K562 (cell line): Measurements from ENCODE around the gene ARL6IP6. TPM values are rescaled to one million over a fixed set of nuclear protein-coding genes. Genes with fewer than 3 reads are reported as not detected.

Source experiments
- CCNT2 ChIP-seq: IDR thresholded peaks from 2 replicates; pipeline ENCODE4 v1.6.1; 2011; ENCODE audit warnings: borderline replicate concordance, low read depth, mild to moderate bottlenecking, moderate library complexity, mixed read lengths, low read length; ENCODE audit not compliant: insufficient read length; ENCODE audit errors: extremely low read depth
- CGGBP1 ChIP-seq: fragments of 250-450 bp; sonication (Bioruptor Pico); IDR thresholded peaks from 2 replicates; pipeline ENCODE4 v1.9.0; 2021; ENCODE audit warnings: mild to moderate bottlenecking
- CREB1 ChIP-seq, 2 experiments: sonication (generic) in 1 of 2; formaldehyde crosslinking in 1 of 2; IDR thresholded peaks; 2 replicates each; pipeline versions ENCODE4 v1.6.1 to v1.8.0; 2012 to 2022; ENCODE audit warnings: inconsistent platforms in 1 of 2, mild to moderate bottlenecking in 1 of 2, missing genetic modification reagents in 1 of 2, moderate library complexity in 1 of 2
- CREM ChIP-seq: IDR thresholded peaks from 2 replicates; pipeline ENCODE4 v1.6.1; 2014; ENCODE audit warnings: antibody characterized with exemption, low read depth
- DIDO1 ChIP-seq: fragments of 450-650 bp; IDR thresholded peaks from 2 replicates; pipeline ENCODE4 v1.6.1; 2016; ENCODE audit warnings: low read depth, missing biosample characterization, missing genetic modification characterization
- ETS1 ChIP-seq: conservative IDR thresholded peaks from 2 replicates; pipeline ENCODE4 v1.6.1; 2011; ENCODE audit warnings: low read depth, mild to moderate bottlenecking, low read length; ENCODE audit not compliant: control insufficient read depth
- HBP1 ChIP-seq: fragments of 450-650 bp; formaldehyde crosslinking; IDR thresholded peaks from 2 replicates; pipeline ENCODE4 v1.4.0; 2022; ENCODE audit warnings: missing genetic modification characterization
- HCFC1 ChIP-seq: IDR thresholded peaks from 2 replicates; pipeline ENCODE4 v1.6.1; 2012; ENCODE audit warnings: low read depth, low read length, improper control_type of control experiment
- MAFK ChIP-seq: IDR thresholded peaks from 2 replicates; pipeline ENCODE4 v1.6.1; 2011; ENCODE audit warnings: low read length, improper control_type of control experiment
- NFATC3 ChIP-seq: fragments of 450-650 bp; IDR thresholded peaks from 2 replicates; pipeline ENCODE4 v1.6.1; 2017; ENCODE audit warnings: mild to moderate bottlenecking
- NRF1 ChIP-seq, 2 experiments: fragments of 450-650 bp; IDR thresholded peaks in 1 of 2; conservative IDR thresholded peaks in 1 of 2; 2 replicates each; pipeline ENCODE4 v1.6.1; 2014; ENCODE audit warnings: mild to moderate bottlenecking in 2 of 2
- PHF8 ChIP-seq: fragments of 200-600 bp; sonication (generic); IDR thresholded peaks from 2 replicates; pipeline ENCODE4 v1.6.1; 2012; ENCODE audit warnings: mixed run types, mild to moderate bottlenecking, inconsistent platforms, low read length, moderate library complexity, borderline replicate concordance
- RBM22 ChIP-seq: fragments of 200-400 bp; formaldehyde crosslinking; IDR thresholded peaks from 2 replicates; pipeline ENCODE4 v1.6.1; 2018; ENCODE audit warnings: low read length, low read depth; ENCODE audit not compliant: poor library complexity, severe bottlenecking
- RREB1 ChIP-seq: fragments of 250-450 bp; sonication (Bioruptor Pico); IDR thresholded peaks from 2 replicates; pipeline ENCODE4 v1.4.0; 2020
- SAFB2 ChIP-seq: fragments of 200-400 bp; formaldehyde crosslinking; IDR thresholded peaks from 2 replicates; pipeline ENCODE4 v1.6.1; 2018; ENCODE audit warnings: borderline replicate concordance, low read length, low read depth, moderate library complexity; ENCODE audit not compliant: severe bottlenecking
- TEAD1 ChIP-seq, 2 experiments: fragments of 450-650 bp in 1 of 2; sonication (generic) in 1 of 2; formaldehyde crosslinking; IDR thresholded peaks; 2 replicates each; pipeline versions ENCODE4 v1.4.0 to v1.8.0; 2020 to 2022; ENCODE audit warnings: mild to moderate bottlenecking in 2 of 2, missing genetic modification reagents in 1 of 2
- polyA plus RNA-seq, 8 experiments: library from polyadenylated mRNA; depleted of rRNA in 4 of 8; stranded (reverse) in 5 of 8; unstranded in 3 of 8; fragments of >200 nt; fragmentation: Nextera tagmentation in 2 of 8; fragmentation: Illumina TruSeq in 1 of 8; extraction: Ambion mirVana in 2 of 8; extraction: Trizol in 1 of 8; gene quantifications; 2 replicates each; pipeline versions ENCODE4 v1.2.1 to v1.2.3, GENCODE V29; 2011 to 2014; ENCODE audit warnings: inconsistent platforms in 1 of 8, missing spikeins in 1 of 8
- total RNA-seq, 7 experiments: library from RNA; depleted of rRNA in 6 of 7; stranded (reverse); fragments of >200 nt in 6 of 7; fragmentation: Illumina TruSeq in 2 of 7; extraction: Trizol in 2 of 7; gene quantifications; 2 replicates each; pipeline versions ENCODE4 v1.2.1 to v1.2.3, GENCODE V29; 2011 to 2021; ENCODE audit warnings: low replicate concordance in 1 of 7

The ARL6IP6 gene
- total and polyA plus RNA-seq, 9 of the 15 experiments (the other 6 are each of a cell fraction or from before 2014, with no cell fraction given), result 19.2 to 98.5 (median 36.2) TPM

GRCh38 chr2:152717228-152718075 is 968 bp upstream of the ARL6IP6 start, which contains the start of gene PRPF40A (continued):
- TF ChIP-seq HBP1, result no peak
- TF ChIP-seq PHF8, result peak; percentile 98
- TF ChIP-seq CGGBP1 (CRISPR knock-in tag), result peak; percentile 93
- peak; percentile 95 for TF ChIP-seq CREB1 (IDR thresholded peaks at IDR 0.05)
- peak; percentile 94 for TF ChIP-seq CREB1 (CRISPR knock-in tag; IDR thresholded peaks at IDR 0.05)
- TF ChIP-seq CCNT2, result peak; percentile 59
- peak; percentile 95 for TF ChIP-seq CREM
- 0 out of 2 replicates have a peak, but pooled peaks have one; percentile 31 for TF ChIP-seq RREB1
- TF ChIP-seq NFATC3, result no peak
- peak; percentile 63; the same call in 1 of the 2 replicates for TF ChIP-seq ETS1
- TF ChIP-seq NRF1 (conservative IDR thresholded peaks at IDR 0.05 in 1 of 2, IDR thresholded peaks at IDR 0.05 in 1 of 2), result peak; percentile 89 to 91
- TF ChIP-seq SAFB2, result no peak
- peak; percentile 94 for TF ChIP-seq DIDO1 (tag)
- TF ChIP-seq TEAD1 (CRISPR knock-in tag; IDR thresholded peaks at IDR 0.05), result peak in 1 of 2 experiments; percentile 92; a peak in 2 of 4 replicates
- no peak for TF ChIP-seq RBM22
- no peak for TF ChIP-seq MAFK
- peak; percentile 76 for TF ChIP-seq HCFC1
